SK-N-MC (cell line): Measurements from ENCODE around the gene CFAP70.

ENCODE experiments used
- EZH2 ChIP-seq: fragments of 200-600 bp; sonication (generic); IDR thresholded peaks from one replicate; pipeline ENCODE4 v1.6.1; 2017; ENCODE audit warnings: antibody characterized with exemption
- FOXP2 ChIP-seq: optimal IDR thresholded peaks from 2 replicates; pipeline ENCODE3; 2011; ENCODE audit warnings: mild to moderate bottlenecking, moderate library complexity; ENCODE audit not compliant: insufficient read depth; ENCODE audit errors: extremely low read length, control extremely low read depth
- POLR2AphosphoS5 ChIP-seq: IDR thresholded peaks from 2 replicates; pipeline ENCODE4 v1.6.1; 2012; ENCODE audit warnings: mild to moderate bottlenecking, low read depth, low read length, borderline replicate concordance

DNA sequence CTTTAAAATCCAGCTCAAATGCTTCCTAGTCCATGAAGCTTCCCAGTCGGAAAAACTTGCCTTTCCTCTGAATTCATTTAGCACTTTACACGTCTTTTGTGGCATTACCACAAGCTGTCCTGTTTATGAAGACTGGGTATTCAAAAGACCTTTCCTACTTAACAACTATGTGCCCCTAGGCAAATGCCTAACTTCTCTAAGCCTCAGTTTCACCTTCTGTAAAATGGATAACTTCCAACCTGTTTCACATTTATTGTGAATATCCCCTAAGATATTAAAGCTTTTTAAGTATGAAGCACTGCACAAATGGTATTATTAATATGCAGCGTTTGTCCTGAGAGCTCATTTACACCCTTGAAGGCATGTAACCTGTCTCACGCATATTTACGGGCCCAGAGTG lies 843 bp downstream of the CFAP70 start:
- no peak for TF ChIP-seq EZH2
- no peak for TF ChIP-seq POLR2AphosphoS5
- TF ChIP-seq FOXP2, result no peak
